GM23248 (cell line): ENCODE results near the gene TEDDM1. TPM values are rescaled to one million over a fixed set of nuclear protein-coding genes. Genes with fewer than 3 reads are reported as not detected.

Source experiments
- DNase-seq: peaks from one replicate; pipeline ENCODE4 v3.0.0-alpha.2; 2015
- H2AFZ ChIP-seq: fragments of 200-600 bp; sonication (generic); 2 replicates; pipeline ENCODE4 v1.6.1; 2016; ENCODE audit warnings: antibody characterized with exemption
- H3F3A ChIP-seq: fragments of 200-600 bp; sonication (generic); 2 replicates; pipeline ENCODE4 v1.6.1; 2016; ENCODE audit warnings: mild to moderate bottlenecking, antibody characterized with exemption, mixed run types; ENCODE audit not compliant: insufficient read depth
- H3K27ac ChIP-seq: fragments of 200-600 bp; sonication (generic); 2 replicates; pipeline ENCODE4 v1.5.1; 2016; ENCODE audit warnings: mild to moderate bottlenecking
- H3K27me3 ChIP-seq: fragments of 200-600 bp; sonication (generic); replicated peaks from 2 replicates; pipeline ENCODE4 v1.6.1; 2016; ENCODE audit warnings: mild to moderate bottlenecking; ENCODE audit not compliant: insufficient read depth
- H3K36me3 ChIP-seq: fragments of 200-600 bp; sonication (generic); 2 replicates; pipeline ENCODE4 v1.6.1; 2016; ENCODE audit warnings: low read depth, mild to moderate bottlenecking
- H3K4me1 ChIP-seq: fragments of 200-600 bp; sonication (generic); 2 replicates; pipeline ENCODE4 v1.6.1; 2016; ENCODE audit warnings: mild to moderate bottlenecking; ENCODE audit not compliant: insufficient read depth
- H3K4me2 ChIP-seq: fragments of 200-600 bp; sonication (generic); one replicate; pipeline ENCODE4 v1.6.1; 2016; ENCODE audit warnings: mild to moderate bottlenecking; ENCODE audit not compliant: unreplicated experiment
- H3K4me3 ChIP-seq: fragments of 200-600 bp; sonication (generic); 2 replicates; pipeline ENCODE4 v1.5.1; 2016; ENCODE audit warnings: mild to moderate bottlenecking
- H3K79me2 ChIP-seq: fragments of 200-600 bp; sonication (generic); 2 replicates; pipeline ENCODE4 v1.6.1; 2016; ENCODE audit warnings: mild to moderate bottlenecking; ENCODE audit not compliant: insufficient read depth
- H3K9ac ChIP-seq: fragments of 200-600 bp; sonication (generic); 2 replicates; pipeline ENCODE4 v1.6.1; 2016; ENCODE audit warnings: mild to moderate bottlenecking
- H3K9me2 ChIP-seq: fragments of 200-600 bp; sonication (generic); 2 replicates; pipeline ENCODE4 v1.6.1; 2016; ENCODE audit warnings: mixed run types, mild to moderate bottlenecking, moderate library complexity; ENCODE audit not compliant: insufficient read depth
- H3K9me3 ChIP-seq: fragments of 200-600 bp; sonication (generic); one replicate; pipeline ENCODE4 v1.6.1; 2017; ENCODE audit warnings: low read depth
- H4K20me1 ChIP-seq: fragments of 200-600 bp; sonication (generic); 2 replicates; pipeline ENCODE4 v1.6.0; 2016; ENCODE audit not compliant: insufficient read depth
- EZH2 ChIP-seq: fragments of 200-600 bp; sonication (generic); IDR thresholded peaks from 2 replicates; pipeline ENCODE4 v1.6.1; 2018; ENCODE audit warnings: antibody characterized with exemption, mild to moderate bottlenecking; ENCODE audit not compliant: insufficient read depth, poor library complexity, severe bottlenecking
- EZH2phosphoT487 ChIP-seq: fragments of 200-600 bp; sonication (generic); IDR thresholded peaks from 2 replicates; pipeline ENCODE4 v1.6.1; 2018; ENCODE audit warnings: antibody characterized with exemption, moderate library complexity, mild to moderate bottlenecking, low read depth; ENCODE audit not compliant: insufficient read depth
- WGBS, 2 experiments: methylation state at CpG; one replicate each; pipeline ENCODE4 v1.1.6; 2015 to 2017; ENCODE audit warnings: low lambda C conversion rate in 2 of 2, low coverage in 1 of 2; ENCODE audit errors: missing lambda C conversion rate in 2 of 2; 5-methylcytosine and 5-hydroxymethylcytosine counted together
- in situ Hi-C: fragments of 300-500 bp; cut with MboI; formaldehyde crosslinking; loops from 2 replicates; pipeline ENCODE4 v1.15.0; 2020
- polyA plus RNA-seq: library from polyadenylated mRNA; unstranded; fragments of >200 nt; fragmentation: Nextera tagmentation; extraction: Ambion mirVana; gene quantifications from 2 replicates; pipeline ENCODE4 v1.2.1, GENCODE V29; 2016
- total RNA-seq: library from RNA; depleted of rRNA; stranded (reverse); fragments of >200 nt; shearing (Covaris generic); gene quantifications from 2 replicates; pipeline ENCODE4 v1.2.3, GENCODE V29; 2014

The TEDDM1 gene
- total and polyA plus RNA-seq, 2 experiments from 2014 or later: not detected

GRCh38 chr1:182368358-182368757 lies 32.1 kb downstream of the TEDDM1 start:
- in situ Hi-C loops: no loop called here
- Histone ChIP-seq H3K4me1 (no peaks in the 10 kb centered on the region), H3K79me2 (no peaks in the 10 kb centered on the region), H3K9me2 (no peaks in the 10 kb centered on the region), H3F3A (no peaks in the 10 kb centered on the region), H3K9me3 (no peaks in the 10 kb centered on the region), H3K9ac (no peak overlapping the region), H3K36me3 (no peaks in the 10 kb centered on the region), H2AFZ (no peak overlapping the region), H3K4me2 (no peak overlapping the region), H4K20me1 (no peaks in the 10 kb centered on the region), H3K4me3 (no peak overlapping the region), H3K27ac (no peak overlapping the region), H3K27me3 (no peaks in the 10 kb centered on the region)
- 53 to 55% methylated on average over 4 of the region's 4 CpGs for WGBS, 2 experiments
- no peak for DNase-seq
- TF ChIP-seq EZH2: no peak
- TF ChIP-seq EZH2phosphoT487: no peak

- in situ Hi-C loops: no loop called here
- no peak for DNase-seq
Observed at GRCh38 chr1:182367926-182368325, 32.5 kb downstream of the TEDDM1 start.

GRCh38 chr1:182366596-182366995 lies 33.9 kb downstream of the TEDDM1 start:
- 50 to 63% methylated on average over 2 of the region's 2 CpGs for WGBS, 2 experiments
- Histone ChIP-seq H3K27me3 (no peaks in the 10 kb centered on the region), H3K4me3 (no peak overlapping the region), H3K4me1 (no peaks in the 10 kb centered on the region), H3K79me2 (no peaks in the 10 kb centered on the region), H3K36me3 (no peaks in the 10 kb centered on the region), H3K9me3 (no peaks in the 10 kb centered on the region), H3K9ac (no peak overlapping the region), H3F3A (no peaks in the 10 kb centered on the region), H4K20me1 (no peaks in the 10 kb centered on the region), H3K27ac (no peak overlapping the region), H3K4me2 (no peak overlapping the region), H3K9me2 (no peaks in the 10 kb centered on the region), H2AFZ (no peak overlapping the region)
- DNase-seq: peak; percentile 6
- no peak for TF ChIP-seq EZH2phosphoT487
- no peak for TF ChIP-seq EZH2
- in situ Hi-C loops: no loop called here

More at GRCh38 chr1:182367926-182368325, 32.5 kb downstream of the TEDDM1 start:
- Histone ChIP-seq H3K27ac (no peak overlapping the region), H3K36me3 (no peaks in the 10 kb centered on the region), H2AFZ (no peak overlapping the region), H3K9me2 (no peaks in the 10 kb centered on the region), H3K4me2 (no peak overlapping the region), H3F3A (no peaks in the 10 kb centered on the region), H3K27me3 (no peaks in the 10 kb centered on the region), H3K79me2 (no peaks in the 10 kb centered on the region), H4K20me1 (no peaks in the 10 kb centered on the region), H3K4me1 (no peaks in the 10 kb centered on the region), H3K9me3 (no peaks in the 10 kb centered on the region), H3K9ac (no peak overlapping the region), H3K4me3 (no peak overlapping the region)
- 43 to 49% methylated on average over 2 of the region's 2 CpGs for WGBS, 2 experiments
- TF ChIP-seq EZH2phosphoT487: no peak
- TF ChIP-seq EZH2: no peak

- no peaks in the 10 kb centered on the region for H3K27me3 ChIP-seq
- H3K36me3 ChIP-seq: no peaks in the 10 kb centered on the region
- WGBS, 2 experiments: 60 to 71% methylated on average over 7 of the region's 7 CpGs
- H3K9me3 ChIP-seq: no peaks in the 10 kb centered on the region
- no peak overlapping the region for H3K4me2 ChIP-seq
- TF ChIP-seq EZH2 (no peak), EZH2phosphoT487 (no peak)
- no peaks in the 10 kb centered on the region for H3K79me2 ChIP-seq
- in situ Hi-C loops: no loop called here
- no peak overlapping the region for H3K9ac ChIP-seq
- no peaks in the 10 kb centered on the region for H4K20me1 ChIP-seq
- H3K9me2 ChIP-seq: no peaks in the 10 kb centered on the region
- H3K27ac ChIP-seq: no peak overlapping the region
- no peak overlapping the region for H2AFZ ChIP-seq
- DNase-seq: no peak
- H3K4me1 ChIP-seq: no peaks in the 10 kb centered on the region
- no peak overlapping the region for H3K4me3 ChIP-seq
- no peaks in the 10 kb centered on the region for H3F3A ChIP-seq
Observed at GRCh38 chr1:182359645-182360044, 40.8 kb downstream of the TEDDM1 start.

GRCh38 chr1:182357913-182358312 lies 42.6 kb downstream of the TEDDM1 start:
- 56 to 57% methylated on average over 4 of the region's 4 CpGs for WGBS, 2 experiments
- no peak overlapping the region for H3K27ac ChIP-seq

More at GRCh38 chr1:182357913-182358312, 42.6 kb downstream of the TEDDM1 start:
- Histone ChIP-seq H3K4me1 (no peaks in the 10 kb centered on the region), H3K4me3 (no peak overlapping the region), H4K20me1 (no peaks in the 10 kb centered on the region), H3K9ac (no peak overlapping the region), H3K36me3 (no peaks in the 10 kb centered on the region), H3K4me2 (no peak overlapping the region), H3K27me3 (no peaks in the 10 kb centered on the region), H2AFZ (no peak overlapping the region), H3K9me3 (no peaks in the 10 kb centered on the region), H3K79me2 (no peaks in the 10 kb centered on the region), H3F3A (no peaks in the 10 kb centered on the region), H3K9me2 (no peaks in the 10 kb centered on the region)
- no peak for TF ChIP-seq EZH2
- TF ChIP-seq EZH2phosphoT487: no peak
- in situ Hi-C loops: no loop called here
- no peak for DNase-seq
